ENCODE data around the gene PSMA8.

GRCh38 chr18:26215247-26215970 lies 81.7 kb downstream of the PSMA8 start:
- TF ChIP-seq, protein P1, sequence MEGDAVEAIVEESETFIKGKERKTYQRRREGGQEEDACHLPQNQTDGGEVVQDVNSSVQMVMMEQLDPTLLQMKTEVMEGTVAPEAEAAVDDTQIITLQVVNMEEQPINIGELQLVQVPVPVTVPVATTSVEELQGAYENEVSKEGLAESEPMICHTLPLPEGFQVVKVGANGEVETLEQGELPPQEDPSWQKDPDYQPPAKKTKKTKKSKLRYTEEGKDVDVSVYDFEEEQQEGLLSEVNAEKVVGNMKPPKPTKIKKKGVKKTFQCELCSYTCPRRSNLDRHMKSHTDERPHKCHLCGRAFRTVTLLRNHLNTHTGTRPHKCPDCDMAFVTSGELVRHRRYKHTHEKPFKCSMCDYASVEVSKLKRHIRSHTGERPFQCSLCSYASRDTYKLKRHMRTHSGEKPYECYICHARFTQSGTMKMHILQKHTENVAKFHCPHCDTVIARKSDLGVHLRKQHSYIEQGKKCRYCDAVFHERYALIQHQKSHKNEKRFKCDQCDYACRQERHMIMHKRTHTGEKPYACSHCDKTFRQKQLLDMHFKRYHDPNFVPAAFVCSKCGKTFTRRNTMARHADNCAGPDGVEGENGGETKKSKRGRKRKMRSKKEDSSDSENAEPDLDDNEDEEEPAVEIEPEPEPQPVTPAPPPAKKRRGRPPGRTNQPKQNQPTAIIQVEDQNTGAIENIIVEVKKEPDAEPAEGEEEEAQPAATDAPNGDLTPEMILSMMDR (IDR thresholded peaks at IDR 0.05), result no peak
- TF ChIP-seq POLR2A (IDR thresholded peaks at IDR 0.05), result no peak
